OCI-LY1 (cell line): ENCODE results near the gene SLC1A3.

ENCODE experiments used
- H2AFZ ChIP-seq: fragments of 200-600 bp; sonication (generic), shearing (Covaris generic); 2 replicates; pipeline ENCODE4 v1.6.0; 2014; ENCODE audit warnings: antibody characterized with exemption, mild to moderate bottlenecking, low read length
- H3F3A ChIP-seq: fragments of 200-600 bp; sonication (generic), shearing (Covaris generic); 2 replicates; pipeline ENCODE4 v1.6.0; 2014; ENCODE audit warnings: mild to moderate bottlenecking, antibody characterized with exemption, low read length, moderate library complexity; ENCODE audit not compliant: insufficient read depth
- H3K27ac ChIP-seq: fragments of 200-600 bp; sonication (generic); 2 replicates; pipeline ENCODE4 v1.5.1; 2014; ENCODE audit warnings: low read length, mixed run types, mild to moderate bottlenecking, low read depth; ENCODE audit not compliant: poor library complexity, severe bottlenecking
- H3K27me3 ChIP-seq: fragments of 200-600 bp; sonication (generic); 2 replicates; pipeline ENCODE4 v1.6.0; 2014; ENCODE audit warnings: antibody characterized with exemption, mild to moderate bottlenecking, low read length, moderate library complexity; ENCODE audit not compliant: insufficient read depth
- H3K36me3 ChIP-seq: fragments of 200-600 bp; sonication (generic); 2 replicates; pipeline ENCODE4 v1.6.1; 2014; ENCODE audit warnings: mild to moderate bottlenecking, antibody characterized with exemption, low read length, moderate library complexity, mixed read lengths; ENCODE audit not compliant: insufficient read depth
- H3K4me1 ChIP-seq: fragments of 200-600 bp; sonication (generic); 2 replicates; pipeline ENCODE4 v1.5.1; 2014; ENCODE audit warnings: mild to moderate bottlenecking, low read length, moderate library complexity; ENCODE audit not compliant: insufficient read depth, severe bottlenecking
- H3K4me2 ChIP-seq: fragments of 200-600 bp; sonication (generic), shearing (Covaris generic); 2 replicates; pipeline ENCODE4 v1.6.1; 2014; ENCODE audit warnings: low read length
- H3K4me3 ChIP-seq: fragments of 200-600 bp; sonication (generic); 2 replicates; pipeline ENCODE4 v1.5.1; 2014; ENCODE audit warnings: low read length, low read depth, mild to moderate bottlenecking, mixed read lengths; ENCODE audit not compliant: poor library complexity, severe bottlenecking
- H3K79me2 ChIP-seq: fragments of 200-600 bp; shearing (Covaris generic); 2 replicates; pipeline ENCODE4 v1.6.1; 2016; ENCODE audit warnings: mixed run types, low read length, mixed read lengths; ENCODE audit not compliant: insufficient read depth
- H3K9ac ChIP-seq: fragments of 200-600 bp; sonication (generic), shearing (Covaris generic); 2 replicates; pipeline ENCODE4 v1.6.1; 2014; ENCODE audit warnings: mild to moderate bottlenecking, low read length, mixed read lengths
- H3K9me2 ChIP-seq: fragments of 200-600 bp; sonication (generic), shearing (Covaris generic); 2 replicates; pipeline ENCODE4 v1.6.1; 2014; ENCODE audit warnings: low read depth, mild to moderate bottlenecking, low read length, mixed read lengths
- H3K9me3 ChIP-seq: fragments of 200-600 bp; shearing (Covaris generic); 2 replicates; pipeline ENCODE4 v1.6.1; 2014; ENCODE audit warnings: low read length, mixed read lengths
- H4K20me1 ChIP-seq: fragments of 200-600 bp; sonication (generic), shearing (Covaris generic); 2 replicates; pipeline ENCODE4 v1.6.0; 2016; ENCODE audit warnings: mild to moderate bottlenecking, low read length; ENCODE audit not compliant: insufficient read depth
- EZH2 ChIP-seq: fragments of 200-600 bp; sonication (generic), shearing (Covaris generic); IDR thresholded peaks from 2 replicates; pipeline ENCODE4 v1.8.0; 2017; ENCODE audit warnings: borderline replicate concordance, mixed run types, mild to moderate bottlenecking, antibody characterized with exemption, low read length, moderate library complexity, mixed read lengths
- TF ChIP-seq, protein P1 (sequence below): fragments of 200-600 bp; sonication (generic), shearing (Covaris generic); IDR thresholded peaks from 2 replicates; pipeline ENCODE4 v1.5.1; 2017; ENCODE audit warnings: mild to moderate bottlenecking, antibody characterized with exemption, low read length, moderate library complexity, mixed read lengths

SLC1A3 gene

DNA sequence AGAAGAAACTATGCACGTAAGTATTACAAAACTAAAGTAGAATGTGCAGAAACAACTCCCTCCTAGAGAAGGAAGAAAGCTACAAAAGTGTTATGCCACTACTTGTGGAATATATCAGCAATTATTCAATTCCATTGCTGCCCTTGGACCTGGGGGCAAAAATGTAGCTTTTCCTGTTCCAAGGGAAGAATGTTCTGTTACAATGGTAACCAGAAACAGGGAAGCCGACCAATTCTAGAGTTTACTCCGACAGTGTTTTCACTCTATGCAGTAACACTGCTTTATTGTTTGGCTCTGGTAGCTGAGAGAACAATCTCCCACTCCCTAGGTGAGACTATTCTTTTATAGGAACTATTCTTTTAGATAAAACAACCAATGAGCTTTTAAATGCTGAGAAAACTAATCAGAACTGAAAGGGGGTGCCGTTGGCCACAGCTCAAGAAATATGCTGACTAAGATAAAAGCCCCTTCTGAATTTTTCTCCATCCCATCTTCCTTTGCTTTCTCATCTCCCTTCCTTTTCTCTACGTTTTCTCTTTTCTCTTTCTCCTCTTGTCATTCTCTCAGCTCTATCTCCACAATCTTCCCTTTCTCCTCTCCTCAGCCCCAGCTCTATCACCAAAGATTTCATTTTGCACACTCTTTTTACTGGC lies 54.1 kb downstream of the SLC1A3 start:
- Histone ChIP-seq H3K79me2 (no peaks in the 10 kb centered on the region), H3K27ac (no peak overlapping the region), H3K9me2 (no peaks in the 10 kb centered on the region), H3K4me2 (no peak overlapping the region), H4K20me1 (no peaks in the 10 kb centered on the region), H3K9me3 (no peaks in the 10 kb centered on the region), H3F3A (no peaks in the 10 kb centered on the region), H2AFZ (no peak overlapping the region), H3K4me1 (no peaks in the 10 kb centered on the region), H3K9ac (no peak overlapping the region), H3K36me3 (no peaks in the 10 kb centered on the region), H3K4me3 (no peak overlapping the region), H3K27me3 (peaks cover 3% of the 10 kb centered on the region; the same call in 1 of the 2 replicates)
- no peak for TF ChIP-seq EZH2
- TF ChIP-seq, protein P1, sequence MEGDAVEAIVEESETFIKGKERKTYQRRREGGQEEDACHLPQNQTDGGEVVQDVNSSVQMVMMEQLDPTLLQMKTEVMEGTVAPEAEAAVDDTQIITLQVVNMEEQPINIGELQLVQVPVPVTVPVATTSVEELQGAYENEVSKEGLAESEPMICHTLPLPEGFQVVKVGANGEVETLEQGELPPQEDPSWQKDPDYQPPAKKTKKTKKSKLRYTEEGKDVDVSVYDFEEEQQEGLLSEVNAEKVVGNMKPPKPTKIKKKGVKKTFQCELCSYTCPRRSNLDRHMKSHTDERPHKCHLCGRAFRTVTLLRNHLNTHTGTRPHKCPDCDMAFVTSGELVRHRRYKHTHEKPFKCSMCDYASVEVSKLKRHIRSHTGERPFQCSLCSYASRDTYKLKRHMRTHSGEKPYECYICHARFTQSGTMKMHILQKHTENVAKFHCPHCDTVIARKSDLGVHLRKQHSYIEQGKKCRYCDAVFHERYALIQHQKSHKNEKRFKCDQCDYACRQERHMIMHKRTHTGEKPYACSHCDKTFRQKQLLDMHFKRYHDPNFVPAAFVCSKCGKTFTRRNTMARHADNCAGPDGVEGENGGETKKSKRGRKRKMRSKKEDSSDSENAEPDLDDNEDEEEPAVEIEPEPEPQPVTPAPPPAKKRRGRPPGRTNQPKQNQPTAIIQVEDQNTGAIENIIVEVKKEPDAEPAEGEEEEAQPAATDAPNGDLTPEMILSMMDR, result no peak

DNA sequence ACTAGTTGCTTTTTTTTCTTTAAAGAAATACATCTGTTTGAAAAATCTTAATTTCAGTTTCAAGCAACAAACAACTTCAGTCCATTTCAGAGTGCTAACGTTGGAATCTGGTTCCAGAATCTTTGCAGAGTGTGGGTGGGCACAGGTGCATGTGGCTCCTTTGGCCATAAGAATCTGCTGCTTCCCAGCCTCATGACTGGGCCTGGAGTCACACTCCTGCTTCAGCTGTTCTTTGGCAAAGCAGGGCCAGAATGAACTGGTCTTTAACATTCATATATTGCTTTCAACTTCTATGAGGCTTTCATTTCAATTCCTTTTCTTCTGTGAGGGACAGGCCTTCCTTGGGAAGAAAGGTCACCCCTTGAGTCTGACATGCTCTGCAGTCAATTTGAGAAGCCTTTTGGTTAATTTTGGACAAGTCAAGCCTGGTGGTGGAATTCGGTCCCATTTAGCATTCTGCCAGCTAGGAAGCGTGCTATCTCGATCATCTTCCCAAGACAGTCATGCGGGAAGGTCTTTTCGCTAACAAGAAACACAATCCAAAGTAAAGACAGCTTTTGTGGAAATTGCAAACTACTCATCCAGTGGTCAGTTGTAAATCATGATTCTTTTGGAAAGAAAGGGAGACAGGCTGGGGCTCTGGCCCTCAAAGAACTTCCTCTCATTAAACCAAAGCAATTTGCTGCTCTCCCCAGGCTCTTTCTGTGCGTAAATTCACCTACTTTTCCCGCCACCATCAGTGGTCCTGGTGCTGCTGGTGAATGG lies 55.2 kb downstream of the SLC1A3 start:
- Histone ChIP-seq H3K4me1 (no peaks in the 10 kb centered on the region), H3K79me2 (no peaks in the 10 kb centered on the region), H3K9ac (no peak overlapping the region), H3K36me3 (no peaks in the 10 kb centered on the region), H3F3A (no peaks in the 10 kb centered on the region), H3K4me3 (no peak overlapping the region), H3K4me2 (no peak overlapping the region), H3K27ac (no peak overlapping the region), H2AFZ (no peak overlapping the region), H3K9me2 (no peaks in the 10 kb centered on the region), H3K27me3 (peaks cover under 1% of the 10 kb centered on the region; the same call in 1 of the 2 replicates), H4K20me1 (no peaks in the 10 kb centered on the region), H3K9me3 (no peaks in the 10 kb centered on the region)
- no peak for TF ChIP-seq EZH2
- TF ChIP-seq, protein P1, result no peak

DNA sequence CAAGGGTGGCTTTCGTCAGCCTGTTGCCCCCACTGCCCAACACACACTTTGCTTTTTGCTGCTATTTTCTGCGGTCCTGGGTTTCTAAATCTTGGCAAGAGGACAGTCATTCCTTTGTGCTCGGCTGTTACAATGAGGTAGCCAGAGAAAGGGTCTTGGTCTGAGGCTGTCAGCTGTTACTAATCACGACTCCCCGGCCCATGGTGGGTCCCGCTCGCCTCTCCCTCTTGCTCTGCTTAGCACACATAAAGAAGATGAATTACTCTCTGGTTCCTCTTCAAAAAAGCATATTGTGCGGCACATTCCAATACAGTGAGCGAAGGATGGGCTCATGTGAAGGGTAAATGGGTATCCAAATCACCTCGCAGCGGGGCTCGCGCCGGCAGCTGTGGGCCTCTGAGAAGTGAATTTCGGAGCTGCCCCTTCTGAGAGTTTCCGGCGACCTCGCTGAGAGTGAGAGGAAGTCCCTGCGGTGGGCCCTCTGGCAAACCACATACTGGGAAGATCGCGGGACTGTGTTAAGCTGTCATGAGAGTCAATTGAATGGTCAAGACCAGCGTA lies 56.0 kb downstream of the SLC1A3 start:
- Histone ChIP-seq H3K9me2 (no peaks in the 10 kb centered on the region), H3K36me3 (no peaks in the 10 kb centered on the region), H3K4me2 (no peak overlapping the region), H3K4me1 (no peaks in the 10 kb centered on the region), H3F3A (no peaks in the 10 kb centered on the region), H3K9me3 (no peaks in the 10 kb centered on the region), H3K9ac (no peak overlapping the region), H3K27me3 (no peaks in the 10 kb centered on the region), H3K27ac (no peak overlapping the region), H3K4me3 (no peak overlapping the region), H3K79me2 (no peaks in the 10 kb centered on the region), H2AFZ (no peak overlapping the region), H4K20me1 (no peaks in the 10 kb centered on the region)
- no peak for TF ChIP-seq EZH2
- TF ChIP-seq, protein P1, result no peak
